DND-41 (cell line): Measurements from ENCODE around the gene RIMKLA.

ENCODE experiments used
- ATAC-seq: fragments of 200-7000 bp; cut with Tn5 transposase; 3 replicates; pipeline ENCODE4 v1.9.1; 2021; ENCODE audit warnings: low read depth; ENCODE audit not compliant: insufficient read depth
- DNase-seq: peaks from one replicate; pipeline ENCODE4 v3.0.0-alpha.2; 2020
- H2AFZ ChIP-seq: 2 replicates; pipeline ENCODE4 v1.6.0; 2012; ENCODE audit warnings: low read depth, low read length
- H3K27ac ChIP-seq: 2 replicates; pipeline ENCODE4 v1.5.1; 2012; ENCODE audit warnings: low read length, inconsistent platforms
- H3K27me3 ChIP-seq: fragments of 200-600 bp; sonication (generic); 2 replicates; pipeline ENCODE4 v1.6.0; 2012; ENCODE audit warnings: low read length, mild to moderate bottlenecking, inconsistent platforms; ENCODE audit not compliant: insufficient read depth, poor library complexity
- H3K36me3 ChIP-seq: 2 replicates; pipeline ENCODE4 v1.5.1; 2012; ENCODE audit warnings: low read length, inconsistent platforms; ENCODE audit not compliant: insufficient read depth
- H3K4me1 ChIP-seq: 2 replicates; pipeline ENCODE4 v1.5.1; 2012; ENCODE audit warnings: mild to moderate bottlenecking, low read length; ENCODE audit not compliant: insufficient read depth
- H3K4me2 ChIP-seq: 2 replicates; pipeline ENCODE4 v1.6.0; 2012; ENCODE audit warnings: mild to moderate bottlenecking, moderate library complexity, low read length, inconsistent platforms; ENCODE audit not compliant: insufficient read depth
- H3K4me3 ChIP-seq, 2 experiments: fragments of 200-600 bp in 1 of 2; shearing (Covaris generic) in 1 of 2; 2 replicates each; pipeline ENCODE4 v1.5.1; 2012 to 2016; ENCODE audit warnings: inconsistent platforms in 2 of 2, low read length in 2 of 2, mild to moderate bottlenecking in 2 of 2, low read depth in 1 of 2, moderate library complexity in 1 of 2
- H3K79me2 ChIP-seq: 2 replicates; pipeline ENCODE4 v1.6.0; 2012; ENCODE audit warnings: low read length, inconsistent platforms; ENCODE audit not compliant: insufficient read depth
- H3K9ac ChIP-seq: 2 replicates; pipeline ENCODE4 v1.6.0; 2012; ENCODE audit warnings: low read depth, mild to moderate bottlenecking, inconsistent platforms, low read length, moderate library complexity
- H3K9me3 ChIP-seq: 2 replicates; pipeline ENCODE4 v1.5.1; 2012; ENCODE audit warnings: low read length, moderate library complexity, mild to moderate bottlenecking, inconsistent platforms; ENCODE audit not compliant: insufficient read depth, severe bottlenecking
- H4K20me1 ChIP-seq: 2 replicates; pipeline ENCODE4 v1.6.0; 2012; ENCODE audit warnings: low read length; ENCODE audit not compliant: insufficient read depth
- EZH2 ChIP-seq: IDR thresholded peaks from 3 replicates; pipeline ENCODE4 v1.6.1; 2012; ENCODE audit warnings: borderline replicate concordance, low read depth, mild to moderate bottlenecking, moderate library complexity, low read length, inconsistent platforms; ENCODE audit not compliant: severe bottlenecking
- TF ChIP-seq, protein P1 (sequence below): IDR thresholded peaks from 2 replicates; pipeline ENCODE4 v1.5.1; 2012; ENCODE audit warnings: borderline replicate concordance, low read length, moderate library complexity, mild to moderate bottlenecking; ENCODE audit not compliant: poor library complexity, severe bottlenecking; ENCODE audit errors: extremely low read depth

The RIMKLA gene

DNA sequence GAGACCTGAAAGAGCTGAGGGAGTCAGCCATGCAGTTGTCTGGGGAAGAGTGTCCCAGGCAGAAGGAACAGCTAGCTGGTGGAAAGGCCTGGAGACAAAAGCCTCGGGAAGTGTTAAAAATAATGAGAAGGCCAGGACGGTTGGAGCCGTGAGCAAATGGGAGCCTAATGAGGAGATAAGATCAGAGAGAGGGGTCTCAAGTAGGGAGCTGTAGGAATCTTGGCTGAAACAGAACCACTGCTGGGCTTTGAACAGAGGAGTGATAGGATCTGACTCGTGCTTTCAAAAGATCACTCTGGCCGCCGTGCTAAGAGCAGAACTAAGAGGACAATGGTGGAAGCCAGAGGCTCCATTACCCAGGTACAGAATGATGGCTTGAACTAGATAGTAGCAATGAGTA lies 43.6 kb upstream of the RIMKLA start:
- ATAC-seq: no peak
- TF ChIP-seq, protein P1, sequence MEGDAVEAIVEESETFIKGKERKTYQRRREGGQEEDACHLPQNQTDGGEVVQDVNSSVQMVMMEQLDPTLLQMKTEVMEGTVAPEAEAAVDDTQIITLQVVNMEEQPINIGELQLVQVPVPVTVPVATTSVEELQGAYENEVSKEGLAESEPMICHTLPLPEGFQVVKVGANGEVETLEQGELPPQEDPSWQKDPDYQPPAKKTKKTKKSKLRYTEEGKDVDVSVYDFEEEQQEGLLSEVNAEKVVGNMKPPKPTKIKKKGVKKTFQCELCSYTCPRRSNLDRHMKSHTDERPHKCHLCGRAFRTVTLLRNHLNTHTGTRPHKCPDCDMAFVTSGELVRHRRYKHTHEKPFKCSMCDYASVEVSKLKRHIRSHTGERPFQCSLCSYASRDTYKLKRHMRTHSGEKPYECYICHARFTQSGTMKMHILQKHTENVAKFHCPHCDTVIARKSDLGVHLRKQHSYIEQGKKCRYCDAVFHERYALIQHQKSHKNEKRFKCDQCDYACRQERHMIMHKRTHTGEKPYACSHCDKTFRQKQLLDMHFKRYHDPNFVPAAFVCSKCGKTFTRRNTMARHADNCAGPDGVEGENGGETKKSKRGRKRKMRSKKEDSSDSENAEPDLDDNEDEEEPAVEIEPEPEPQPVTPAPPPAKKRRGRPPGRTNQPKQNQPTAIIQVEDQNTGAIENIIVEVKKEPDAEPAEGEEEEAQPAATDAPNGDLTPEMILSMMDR: no peak
- TF ChIP-seq EZH2: no peak
- DNase-seq: no peak
- H3K27me3 ChIP-seq: no peaks in the 10 kb centered on the region
- H3K9me3 ChIP-seq: no peaks in the 10 kb centered on the region
- peaks cover 26% of the 10 kb centered on the region for H4K20me1 ChIP-seq
- no peak overlapping the region for H3K9ac ChIP-seq
- no peak overlapping the region for H3K27ac ChIP-seq
- H3K36me3 ChIP-seq: no peaks in the 10 kb centered on the region; the same call in 1 of the 2 replicates
- H3K4me1 ChIP-seq: peaks cover 30% of the 10 kb centered on the region
- no peak overlapping the region for H2AFZ ChIP-seq
- H3K79me2 ChIP-seq: peaks cover 40% of the 10 kb centered on the region
- no peak overlapping the region for H3K4me3 ChIP-seq
- no peak overlapping the region for H3K4me2 ChIP-seq

DNA sequence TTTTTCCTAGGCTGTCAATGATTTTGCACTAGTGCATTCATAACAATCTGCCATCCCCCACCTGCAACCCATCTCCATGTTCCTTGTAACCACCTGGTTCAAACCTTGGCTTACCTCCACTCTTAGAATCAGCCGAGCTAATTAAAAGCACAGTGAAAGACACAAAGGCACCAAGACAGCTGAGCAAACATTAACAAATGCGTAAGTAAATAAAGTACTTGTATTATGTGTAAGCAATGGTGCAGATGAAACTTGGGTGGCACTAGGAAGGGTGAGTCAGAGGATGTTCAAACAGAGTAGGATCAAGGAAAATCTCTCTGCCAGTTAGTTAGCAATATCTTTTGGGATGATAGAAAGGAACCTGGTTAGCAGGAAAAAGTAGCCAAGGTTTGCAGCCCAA lies 40.5 kb upstream of the RIMKLA start:
- H3K9ac ChIP-seq: no peak overlapping the region
- DNase-seq (no peak), ATAC-seq (no peak)
- no peaks in the 10 kb centered on the region for H3K27me3 ChIP-seq
- no peaks in the 10 kb centered on the region for H3K9me3 ChIP-seq
- no peaks in the 10 kb centered on the region for H4K20me1 ChIP-seq
- no peak overlapping the region for H3K4me2 ChIP-seq
- no peak for TF ChIP-seq EZH2
- TF ChIP-seq, protein P1: no peak
- H3K4me3 ChIP-seq: no peak overlapping the region
- H3K27ac ChIP-seq: no peak overlapping the region
- no peaks in the 10 kb centered on the region for H3K36me3 ChIP-seq
- H3K4me1 ChIP-seq: peaks cover 9% of the 10 kb centered on the region
- H2AFZ ChIP-seq: no peak overlapping the region
- peaks cover 10% of the 10 kb centered on the region for H3K79me2 ChIP-seq

DNA sequence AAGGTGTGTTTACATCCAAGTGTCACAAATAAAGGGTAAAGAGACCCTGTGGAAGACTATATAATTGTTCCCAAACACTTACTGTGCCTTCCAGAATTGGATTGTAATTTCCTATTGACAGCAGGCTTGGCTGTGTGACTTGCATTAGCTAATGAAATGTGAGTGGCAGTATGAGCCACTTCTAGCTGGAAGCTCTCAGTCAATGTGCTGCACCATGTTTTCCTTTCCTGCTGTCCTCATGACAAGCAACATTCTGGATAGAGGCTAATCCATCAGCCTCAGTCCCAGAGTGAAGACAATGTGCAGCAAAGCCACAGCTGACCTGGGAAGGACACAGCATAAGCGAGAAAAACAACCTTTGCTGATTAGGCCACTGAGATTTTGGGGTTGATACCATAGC lies 39.7 kb upstream of the RIMKLA start:
- Histone ChIP-seq H2AFZ (no peak overlapping the region), H3K36me3 (no peaks in the 10 kb centered on the region)
- TF ChIP-seq EZH2: no peak
- TF ChIP-seq, protein P1: no peak

DNA sequence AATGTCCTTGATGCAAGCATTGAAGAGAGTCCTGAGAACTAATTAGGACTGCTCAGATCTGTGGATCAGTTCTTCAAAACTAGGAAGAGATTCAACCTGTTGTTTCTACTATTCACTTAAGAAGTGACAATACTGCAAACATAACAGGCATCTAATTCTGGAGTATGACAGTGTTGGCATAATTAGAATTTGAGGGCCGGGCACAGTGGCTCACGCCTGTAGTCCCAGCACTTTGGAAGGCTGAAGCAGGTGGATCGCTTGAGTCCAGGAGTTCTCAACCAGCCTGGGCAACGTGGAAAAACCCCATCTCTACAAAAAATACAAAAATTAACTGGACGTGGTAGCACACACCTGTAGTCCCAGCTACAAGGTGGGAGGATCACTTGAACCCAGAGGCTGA lies 37.5 kb upstream of the RIMKLA start:
- H3K9me3 ChIP-seq: no peaks in the 10 kb centered on the region
- H3K9ac ChIP-seq: no peak overlapping the region
- H3K79me2 ChIP-seq: no peaks in the 10 kb centered on the region
- H2AFZ ChIP-seq: no peak overlapping the region
- H3K4me3 ChIP-seq: no peak overlapping the region
- ATAC-seq (no peak), DNase-seq (no peak)
- H3K36me3 ChIP-seq: no peaks in the 10 kb centered on the region
- H3K27ac ChIP-seq: no peak overlapping the region
- H3K4me1 ChIP-seq: no peaks in the 10 kb centered on the region
- no peaks in the 10 kb centered on the region for H4K20me1 ChIP-seq
- H3K27me3 ChIP-seq: peaks cover 2% of the 10 kb centered on the region
- TF ChIP-seq, protein P1: no peak
- no peak for TF ChIP-seq EZH2
- H3K4me2 ChIP-seq: no peak overlapping the region

More for the DNA sequence above, 39.7 kb upstream of the RIMKLA start:
- Histone ChIP-seq H3K79me2 (peaks cover 3% of the 10 kb centered on the region), H3K27ac (no peak overlapping the region), H3K4me1 (peaks cover 6% of the 10 kb centered on the region), H3K9me3 (no peaks in the 10 kb centered on the region), H3K9ac (no peak overlapping the region), H4K20me1 (no peaks in the 10 kb centered on the region), H3K4me2 (no peak overlapping the region), H3K4me3 (no peak overlapping the region), H3K27me3 (peaks cover 2% of the 10 kb centered on the region)
- DNase-seq (no peak), ATAC-seq (no peak)
